ENCODE results near the gene FBLL1. TPM values are rescaled to one million over a fixed set of nuclear protein-coding genes. Genes with fewer than 3 reads are reported as not detected.

The FBLL1 gene
- total and polyA plus RNA-seq, 2 donors (not counting 3 experiments of a cell fraction or from before 2014, with no cell fraction given) = 0.44 to 2.5 TPM

DNA sequence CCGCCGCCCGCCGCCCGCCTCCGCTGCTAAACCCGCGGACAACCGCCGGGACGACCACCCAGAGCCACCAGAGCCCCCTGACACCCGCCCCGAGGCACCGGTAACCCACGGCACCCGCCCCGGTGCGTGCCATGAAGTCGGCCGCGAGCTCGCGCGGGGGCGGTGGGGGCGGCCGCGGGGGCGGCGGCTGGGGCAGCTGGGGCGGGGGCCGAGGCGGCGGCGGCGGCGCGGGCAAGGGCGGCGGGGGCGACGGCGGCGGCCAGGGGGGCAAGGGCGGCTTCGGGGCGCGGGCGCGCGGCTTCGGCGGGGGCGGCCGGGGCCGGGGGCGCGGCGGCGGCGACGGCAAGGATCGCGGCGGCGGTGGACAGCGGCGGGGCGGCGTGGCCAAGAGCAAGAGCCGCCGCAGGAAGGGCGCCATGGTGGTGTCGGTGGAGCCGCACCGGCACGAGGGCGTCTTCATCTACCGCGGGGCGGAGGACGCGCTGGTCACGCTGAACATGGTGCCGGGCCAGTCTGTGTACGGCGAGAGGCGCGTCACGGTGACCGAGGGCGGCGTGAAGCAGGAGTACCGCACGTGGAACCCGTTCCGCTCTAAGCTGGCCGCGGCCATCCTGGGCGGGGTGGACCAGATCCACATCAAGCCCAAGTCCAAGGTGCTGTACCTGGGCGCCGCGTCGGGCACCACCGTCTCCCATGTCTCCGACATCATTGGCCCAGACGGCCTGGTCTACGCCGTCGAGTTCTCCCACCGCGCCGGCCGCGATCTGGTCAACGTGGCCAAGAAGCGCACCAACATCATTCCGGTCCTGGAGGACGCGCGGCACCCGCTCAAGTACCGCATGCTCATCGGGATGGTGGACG is 499 bp downstream of the FBLL1 start:
- peak overlapping the region; percentile 23 for H2AFZ ChIP-seq (ENCODE audit: low read depth, low read length)
- H3K9ac ChIP-seq (replicated peaks; ENCODE audit: extremely low read depth, insufficient read depth, low read length) = no peak overlapping the region
- H3K4me3 ChIP-seq (replicated peaks in 1 of 3; ENCODE audit: insufficient read depth in 1 of 3, low read depth in 1 of 3, low read length in 3 of 3) = peak overlapping the region in 1 of 3 experiments; percentile 37
- H3K9me1 ChIP-seq (replicated peaks; ENCODE audit: control insufficient read depth, extremely low read depth, insufficient read depth, low read length) = no peaks in the 10 kb centered on the region
- H3K4me1 ChIP-seq (ENCODE audit: control insufficient read depth, extremely low read depth, insufficient read depth, low read length) = no peaks in the 10 kb centered on the region
- no peaks in the 10 kb centered on the region for H3K36me3 ChIP-seq (ENCODE audit: control insufficient read depth in 2 of 2, extremely low read depth in 1 of 2, insufficient read depth in 2 of 2, low read length in 2 of 2)
- dilution Hi-C loops (cut with MboI; ENCODE audit: extremely low pct_ligation_motif_present, low sequenced_read_pairs) = no loop called here
- DNase-seq (ENCODE audit: low read depth, low spot score) = no peak
- intact Hi-C loops (cut with micrococcal nuclease) = no loop called here
- no peaks in the 10 kb centered on the region for H4K20me1 ChIP-seq (replicated peaks; ENCODE audit: control insufficient read depth, extremely low read depth, insufficient read depth, low read length)
- H3K9me3 ChIP-seq (replicated peaks; ENCODE audit: control insufficient read depth, insufficient read depth, low read length) = no peaks in the 10 kb centered on the region
- no TSS peak for BruUV-seq (replicated peaks)
- no peaks in the 10 kb centered on the region for H3K79me2 ChIP-seq (ENCODE audit: control insufficient read depth, insufficient read depth, low read length)
- H3K27me3 ChIP-seq (ENCODE audit: control insufficient read depth in 2 of 2, insufficient read depth in 2 of 2, low read length in 2 of 2) = peaks cover 15 to 33% of the 10 kb centered on the region in 2 experiments
- CTCF ChIA-PET = no interaction called here
- H3K4me2 ChIP-seq (ENCODE audit: insufficient read depth, low read length) = no peak overlapping the region
- H3K27ac ChIP-seq (ENCODE audit: insufficient read depth, low read depth, low read length) = no peak overlapping the region
- TF ChIP-seq POLR2AphosphoS5 (IDR thresholded peaks at IDR 0.05; ENCODE audit: insufficient read depth, low read depth, low read length) (no peak), JUN (IDR thresholded peaks at IDR 0.05; ENCODE audit: borderline replicate concordance, insufficient read depth, insufficient read length, low read depth) (no peak), EZH2 (IDR thresholded peaks at IDR 0.05; ENCODE audit: borderline replicate concordance, low read depth, low read length, severe bottlenecking) (peak; percentile 85), FOS (IDR thresholded peaks at IDR 0.05; ENCODE audit: borderline replicate concordance, insufficient read depth, low read length) (no peak), MAX (IDR thresholded peaks at IDR 0.05; ENCODE audit: insufficient read depth, insufficient read length) (peak; percentile 8), GATA2 (IDR thresholded peaks at IDR 0.05; ENCODE audit: insufficient read depth, insufficient read length, low read depth, low read length) (no peak), POLR2A (IDR thresholded peaks at IDR 0.05; ENCODE audit: low read depth, low read length) (no peak), MYC (IDR thresholded peaks at IDR 0.05; ENCODE audit: low read depth, low read length) (no peak)
- TF ChIP-seq, protein P1, sequence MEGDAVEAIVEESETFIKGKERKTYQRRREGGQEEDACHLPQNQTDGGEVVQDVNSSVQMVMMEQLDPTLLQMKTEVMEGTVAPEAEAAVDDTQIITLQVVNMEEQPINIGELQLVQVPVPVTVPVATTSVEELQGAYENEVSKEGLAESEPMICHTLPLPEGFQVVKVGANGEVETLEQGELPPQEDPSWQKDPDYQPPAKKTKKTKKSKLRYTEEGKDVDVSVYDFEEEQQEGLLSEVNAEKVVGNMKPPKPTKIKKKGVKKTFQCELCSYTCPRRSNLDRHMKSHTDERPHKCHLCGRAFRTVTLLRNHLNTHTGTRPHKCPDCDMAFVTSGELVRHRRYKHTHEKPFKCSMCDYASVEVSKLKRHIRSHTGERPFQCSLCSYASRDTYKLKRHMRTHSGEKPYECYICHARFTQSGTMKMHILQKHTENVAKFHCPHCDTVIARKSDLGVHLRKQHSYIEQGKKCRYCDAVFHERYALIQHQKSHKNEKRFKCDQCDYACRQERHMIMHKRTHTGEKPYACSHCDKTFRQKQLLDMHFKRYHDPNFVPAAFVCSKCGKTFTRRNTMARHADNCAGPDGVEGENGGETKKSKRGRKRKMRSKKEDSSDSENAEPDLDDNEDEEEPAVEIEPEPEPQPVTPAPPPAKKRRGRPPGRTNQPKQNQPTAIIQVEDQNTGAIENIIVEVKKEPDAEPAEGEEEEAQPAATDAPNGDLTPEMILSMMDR (IDR thresholded peaks at IDR 0.05; ENCODE audit: extremely low read depth in 1 of 2, insufficient read depth in 1 of 2, low read depth in 1 of 2, low read length in 2 of 2) = no peak
- POLR2A ChIA-PET = no interaction called here
- FAIRE-seq = no peak
